Esophagus squamous epithelium (tissue), 5 donors: ENCODE measurements around the gene SPOCD1. TPM values are rescaled to one million over a fixed set of nuclear protein-coding genes. Genes with fewer than 3 reads are reported as not detected.

Experiments
- DNase-seq: peaks from one replicate; lab custom pipeline; 2025; lab: John Stamatoyannopoulos, UW
- H3K27ac ChIP-seq, 4 donors: fragments of 200-600 bp; sonication (generic); one replicate each; pipeline ENCODE4 v1.5.1; 2016 to 2019; ENCODE audit warnings: mild to moderate bottlenecking in 1 of 4
- H3K27me3 ChIP-seq, 4 donors: fragments of 200-600 bp; sonication (generic); 1 replicate in 3 of 4; 2 replicates in 1 of 4; pipeline versions ENCODE4 v1.5.1 to v1.6.0; 2017 to 2021; ENCODE audit warnings: antibody characterized with exemption in 1 of 4
- H3K36me3 ChIP-seq, 3 donors: fragments of 200-600 bp; sonication (generic); one replicate each; pipeline ENCODE4 v1.5.1; 2016 to 2019
- H3K4me1 ChIP-seq, 3 donors: fragments of 200-600 bp; sonication (generic); one replicate each; pipeline ENCODE4 v1.5.1; 2017 to 2019
- H3K4me3 ChIP-seq, 4 donors: fragments of 200-600 bp; sonication (generic); 1 replicate in 3 of 4; 2 replicates in 1 of 4; pipeline ENCODE4 v1.5.1; 2016 to 2019; ENCODE audit warnings: mild to moderate bottlenecking in 2 of 4, moderate library complexity in 1 of 4
- H3K9me3 ChIP-seq, 3 donors: fragments of 200-600 bp; sonication (generic); one replicate each; pipeline ENCODE4 v1.5.1; 2016 to 2019
- CTCF ChIP-seq, 6 experiments: fragments of 450-650 bp in 4 of 6; fragments of 200-600 bp in 2 of 6; sonication (generic) in 2 of 6; IDR thresholded peaks; one replicate each; pipeline ENCODE4 v1.5.1; 2016 to 2019; ENCODE audit warnings: antibody characterized with exemption in 6 of 6, mild to moderate bottlenecking in 4 of 6, moderate library complexity in 4 of 6
- POLR2A ChIP-seq, 4 donors: fragments of 450-650 bp; IDR thresholded peaks; one replicate each; pipeline ENCODE4 v1.6.1; 2017; ENCODE audit warnings: antibody characterized with exemption in 4 of 4, mild to moderate bottlenecking in 4 of 4, moderate library complexity in 3 of 4
- WGBS, 2 donors: methylation state at CpG; one replicate each; pipeline ENCODE4 v1.1.5; 2018; 5-methylcytosine and 5-hydroxymethylcytosine counted together
- intact Hi-C: fragments of 100-400 bp; cut with DNase I; formaldehyde crosslinking; loops from one replicate; pipeline ENCODE4 v1.15.0; 2022
- total RNA-seq, 4 donors: library from RNA; depleted of rRNA; stranded (reverse); fragments of >200 nt; gene quantifications; one replicate each; pipeline ENCODE4 v1.1.0, GENCODE V29; 2016
- donor health status: DM: yes; HTN: yes; CAD: no.

Gene SPOCD1
- total RNA-seq, 4 donors from 2014 or later: 0.18 to 0.40 (median 0.38) TPM; not detected in 1

GRCh38 chr1:31831397-31832378 lies 15.9 kb upstream of the SPOCD1 start:
- no peaks in the 10 kb centered on the region for H3K4me1 ChIP-seq
- intact Hi-C loops: no loop called here
- H3K9me3 ChIP-seq: no peaks in the 10 kb centered on the region
- H3K4me3 ChIP-seq: no peak overlapping the region
- H3K27me3 ChIP-seq: peaks cover 0 to 23% (median 0%) of the 10 kb centered on the region in 4 donors
- no peak overlapping the region for H3K27ac ChIP-seq
- no peak for TF ChIP-seq POLR2A (IDR thresholded peaks at IDR 0.05)
- TF ChIP-seq CTCF (IDR thresholded peaks at IDR 0.05): no peak
- no peak for DNase-seq
- 71 to 80% methylated on average over 9 of the region's 9 CpGs for WGBS, 2 donors
- H3K36me3 ChIP-seq: no peaks in the 10 kb centered on the region

- intact Hi-C loops: no loop called here
- Histone ChIP-seq H3K4me1 (no peaks in the 10 kb centered on the region), H3K36me3 (no peaks in the 10 kb centered on the region), H3K27me3 (peaks cover 0 to 23% (median 0%) of the 10 kb centered on the region in 4 donors), H3K4me3 (no peak overlapping the region), H3K9me3 (no peaks in the 10 kb centered on the region), H3K27ac (no peak overlapping the region)
- no peak for TF ChIP-seq POLR2A (IDR thresholded peaks at IDR 0.05)
- TF ChIP-seq CTCF (IDR thresholded peaks at IDR 0.05): no peak
- no peak for DNase-seq
- WGBS, 2 donors: 100% methylated on average over 4 of the region's 8 CpGs; no CpG with 5 or more reads in 1 of the 2 donors
Observed at GRCh38 chr1:31830511-31830910, 14.7 kb upstream of the SPOCD1 start.

DNA sequence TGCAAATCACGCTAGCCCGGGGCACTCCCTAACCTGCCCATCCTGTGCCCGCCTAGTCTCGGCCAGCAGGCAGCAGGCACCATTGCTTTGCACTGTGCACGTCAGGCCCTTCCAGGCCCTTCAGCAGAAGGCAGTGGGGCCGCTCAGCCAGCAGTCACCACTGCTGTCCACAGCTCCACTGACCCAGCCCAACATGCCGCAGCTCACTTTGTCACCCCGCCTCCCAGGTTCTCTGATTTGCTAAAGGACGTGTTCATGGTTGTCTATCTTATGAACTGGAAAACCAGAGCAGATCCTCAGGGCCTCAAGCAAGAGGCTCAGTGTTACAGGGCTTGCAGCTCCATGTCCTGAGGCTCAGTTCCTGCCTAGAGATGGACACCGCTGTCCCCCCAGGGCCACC lies 14.2 kb upstream of the SPOCD1 start:
- Histone ChIP-seq H3K27me3 (peaks cover 0 to 23% (median 0%) of the 10 kb centered on the region in 4 donors), H3K9me3 (no peaks in the 10 kb centered on the region), H3K4me1 (no peaks in the 10 kb centered on the region), H3K4me3 (no peak overlapping the region), H3K36me3 (no peaks in the 10 kb centered on the region), H3K27ac (no peak overlapping the region)
- DNase-seq: no peak
- intact Hi-C loops: no loop called here
- TF ChIP-seq CTCF (IDR thresholded peaks at IDR 0.05) (no peak), POLR2A (IDR thresholded peaks at IDR 0.05) (no peak)
- WGBS, 2 donors: 84% methylated on average over 3 of the region's 10 CpGs; no CpG with 5 or more reads in 1 of the 2 donors

- Histone ChIP-seq H3K27ac (no peak overlapping the region), H3K4me3 (no peak overlapping the region), H3K9me3 (no peaks in the 10 kb centered on the region), H3K4me1 (no peaks in the 10 kb centered on the region), H3K27me3 (peaks cover 0 to 23% (median 0%) of the 10 kb centered on the region in 4 donors), H3K36me3 (no peaks in the 10 kb centered on the region)
- no peak for DNase-seq
- 93% methylated on average over 9 to 12 of the region's 15 CpGs for WGBS, 2 donors
- intact Hi-C loops: no loop called here
- TF ChIP-seq POLR2A (IDR thresholded peaks at IDR 0.05): no peak
- TF ChIP-seq CTCF (IDR thresholded peaks at IDR 0.05): no peak
Observed at GRCh38 chr1:31828926-31829690, 13.3 kb upstream of the SPOCD1 start.
